HG02981 (cell line): ENCODE measurements around the gene CCNI2.

Source experiments
- ATAC-seq: cut with Tn5 transposase; IDR thresholded peaks from one replicate; pipeline ENCODE4 v1.9.1; 2021; ENCODE audit warnings: mild to moderate bottlenecking, moderate library complexity; ENCODE audit not compliant: unreplicated experiment

The CCNI2 gene

DNA sequence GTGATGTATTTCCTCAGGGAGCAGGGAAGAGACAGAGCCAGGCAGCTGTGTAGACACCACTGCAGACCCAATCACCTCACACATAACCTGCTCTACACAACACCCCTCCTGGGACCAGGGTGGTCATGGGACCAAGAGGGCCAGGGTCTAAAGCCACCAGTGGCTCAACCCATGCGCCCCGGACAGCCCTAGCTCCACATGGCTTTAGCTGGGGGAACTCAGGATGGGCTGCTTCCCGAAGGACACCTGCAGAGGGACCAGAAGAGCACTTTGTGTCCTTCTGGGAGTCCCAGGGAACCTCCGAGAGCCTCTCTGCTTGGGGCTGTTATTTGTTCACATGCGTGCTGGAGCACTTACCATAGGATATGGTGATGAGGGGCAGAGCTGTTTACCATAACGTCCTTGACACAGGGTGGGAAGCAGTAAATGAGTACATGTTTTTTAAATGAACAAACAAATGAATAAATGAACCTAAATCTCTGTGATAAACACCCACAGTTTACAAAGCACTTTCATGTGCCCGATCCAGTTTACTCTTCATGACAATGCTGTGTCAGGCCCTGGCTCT, 17.5 kb downstream of the CCNI2 start:
- ATAC-seq, result no peak

DNA sequence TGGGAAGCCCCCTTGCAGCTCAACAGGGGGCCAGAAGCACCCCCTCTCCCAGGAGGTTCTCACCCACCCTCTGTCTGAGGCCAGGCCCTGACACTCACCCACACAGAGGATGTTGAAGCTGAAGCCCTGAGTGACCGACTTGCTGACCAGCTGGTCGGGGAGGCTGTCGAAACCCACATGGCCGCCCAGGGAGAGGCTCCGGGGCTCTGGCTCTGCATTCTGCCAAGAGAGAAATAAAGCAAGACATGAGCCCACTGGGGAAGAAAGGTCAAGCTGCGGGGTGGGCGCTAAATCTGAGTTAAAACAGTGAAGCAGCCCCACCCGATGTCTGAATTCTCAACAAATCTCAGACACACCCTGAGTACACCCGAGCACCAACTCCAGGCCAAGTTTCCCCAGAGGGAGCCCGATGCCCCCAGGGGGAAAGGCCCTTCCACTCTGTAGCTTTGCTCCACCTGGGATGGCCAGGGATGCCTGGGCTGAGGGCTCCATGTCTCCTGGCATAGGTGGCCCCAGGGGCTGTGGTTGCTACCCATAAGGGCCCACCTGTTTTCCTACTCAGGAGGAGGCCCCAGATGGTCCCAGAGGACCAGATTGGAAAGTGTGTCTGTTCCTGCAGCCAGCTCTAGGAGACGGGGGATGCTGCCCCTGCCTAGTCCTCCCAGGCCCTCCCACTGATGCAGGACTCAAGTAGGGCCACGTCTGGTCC, 18.2 kb downstream of the CCNI2 start:
- no peak for ATAC-seq

DNA sequence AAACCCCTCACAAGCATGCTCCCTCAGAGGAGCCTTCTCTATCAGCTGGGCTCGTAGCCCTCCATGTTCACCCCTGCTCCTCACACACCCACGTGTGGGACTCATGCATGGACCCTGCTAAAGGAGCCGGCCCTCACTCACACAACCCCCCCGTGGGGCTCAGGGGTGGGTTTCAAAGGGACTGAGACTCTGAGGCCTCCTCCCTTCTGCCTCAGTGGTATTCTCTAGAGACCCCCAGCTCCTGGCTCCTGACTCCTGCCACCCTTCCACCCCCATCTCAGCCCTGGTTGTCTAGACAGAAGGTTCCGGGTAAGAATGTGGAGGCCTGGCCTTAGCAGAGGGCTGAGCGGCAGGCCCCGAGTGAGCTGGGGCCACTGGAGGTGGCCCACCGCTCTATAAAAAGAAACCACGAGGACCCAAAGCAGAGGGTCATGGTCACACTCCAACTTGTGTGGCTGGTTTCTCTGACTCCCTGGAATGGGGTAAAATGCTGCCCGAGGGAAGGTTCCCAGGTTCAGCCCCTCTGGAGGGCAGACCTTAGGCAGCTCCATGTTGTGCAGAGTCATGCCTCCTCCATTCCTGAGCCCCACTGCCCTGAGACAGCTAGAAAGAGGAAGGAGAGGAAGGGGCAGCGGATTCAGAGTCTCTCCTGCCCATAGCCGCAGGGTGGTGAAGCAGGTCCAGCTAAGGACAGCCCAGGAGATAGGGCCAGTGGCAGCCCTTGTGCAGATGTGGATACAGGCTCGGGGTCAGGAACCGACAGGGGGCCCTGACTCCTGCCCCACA, 19.0 kb downstream of the CCNI2 start:
- ATAC-seq, result no peak

DNA sequence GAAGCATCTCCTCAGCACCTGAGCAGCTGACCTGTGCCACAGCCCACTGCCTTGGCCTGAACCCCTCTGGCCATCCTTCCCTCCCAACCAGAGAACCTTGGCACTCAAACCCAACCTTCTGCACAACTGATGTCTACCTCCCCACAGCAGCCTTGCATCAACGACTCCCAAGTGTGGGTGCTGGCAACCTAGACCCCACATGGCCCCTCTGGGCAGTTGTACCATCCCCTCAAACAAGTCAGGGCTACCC, 19.5 kb downstream of the CCNI2 start:
- no peak for ATAC-seq

DNA sequence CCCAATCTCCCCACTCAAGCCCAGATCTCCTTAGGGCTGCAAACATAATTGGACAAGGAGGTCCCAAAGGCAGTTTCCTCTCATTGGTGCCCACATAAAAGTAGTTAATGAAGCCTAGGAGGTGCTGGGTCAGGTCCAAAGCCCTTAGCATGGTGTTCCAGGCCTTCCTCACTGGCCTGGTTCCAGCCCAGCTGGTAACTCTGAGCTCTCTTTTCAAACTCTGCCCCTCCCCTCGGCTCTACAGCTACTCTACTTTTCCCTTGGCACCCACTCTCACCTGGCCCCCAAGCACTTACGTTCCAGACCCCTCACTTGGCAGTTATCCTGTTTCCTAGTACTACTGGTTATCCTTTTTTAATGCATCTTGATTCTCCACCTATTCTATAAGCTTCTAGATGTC, 19.9 kb downstream of the CCNI2 start:
- ATAC-seq, result no peak

DNA sequence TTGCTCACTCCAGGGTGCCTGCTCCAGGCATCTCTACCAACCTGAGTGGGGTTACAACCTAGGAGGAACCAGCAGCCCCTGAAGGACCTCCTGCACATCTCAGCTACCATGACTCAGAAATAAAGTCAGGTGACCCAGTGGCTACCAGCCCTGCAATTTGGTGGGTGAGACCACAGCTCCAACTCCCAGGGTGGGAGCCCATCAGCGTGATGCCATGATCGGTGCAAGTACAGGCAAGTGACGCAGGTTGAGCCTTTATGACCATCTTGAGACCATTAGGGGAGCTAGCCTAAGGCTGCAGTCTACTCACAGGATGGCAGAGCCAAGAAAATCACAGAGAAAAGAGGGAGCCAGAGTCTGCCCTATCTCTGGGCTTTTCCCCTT, 21.3 kb downstream of the CCNI2 start:
- ATAC-seq, result no peak

DNA sequence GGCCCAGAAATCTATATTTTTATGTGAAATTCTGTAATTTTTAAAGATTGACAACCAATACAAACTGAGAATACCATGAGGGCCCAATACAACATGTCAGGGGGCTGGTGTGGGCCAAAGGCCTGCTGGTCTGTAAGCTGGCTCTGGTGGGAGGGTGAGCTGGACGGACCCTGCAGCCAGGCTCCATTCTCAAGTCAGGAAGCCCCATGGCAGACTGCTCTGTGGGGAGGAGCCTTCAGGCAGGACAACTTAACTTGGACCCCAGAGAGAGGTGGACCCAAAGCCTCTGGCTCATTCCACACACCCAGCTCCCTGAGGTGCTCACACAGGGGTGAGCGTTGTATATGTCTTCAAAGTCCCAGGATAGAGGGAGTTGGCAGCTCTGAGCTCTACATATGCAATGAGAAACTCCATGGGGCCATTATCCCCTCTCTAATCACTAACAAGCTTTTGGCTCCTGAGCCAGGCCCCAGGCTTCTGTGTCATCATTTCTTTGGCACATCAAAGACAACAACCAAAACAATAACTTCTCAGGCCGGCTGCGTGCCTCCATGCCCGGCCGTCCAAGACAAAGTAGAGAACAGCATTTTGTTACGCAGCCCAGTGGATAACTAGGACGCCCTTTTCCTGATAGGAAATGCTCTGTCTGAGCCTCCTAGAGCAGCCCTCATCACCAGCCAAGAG, 23.4 kb downstream of the CCNI2 start:
- no peak for ATAC-seq

DNA sequence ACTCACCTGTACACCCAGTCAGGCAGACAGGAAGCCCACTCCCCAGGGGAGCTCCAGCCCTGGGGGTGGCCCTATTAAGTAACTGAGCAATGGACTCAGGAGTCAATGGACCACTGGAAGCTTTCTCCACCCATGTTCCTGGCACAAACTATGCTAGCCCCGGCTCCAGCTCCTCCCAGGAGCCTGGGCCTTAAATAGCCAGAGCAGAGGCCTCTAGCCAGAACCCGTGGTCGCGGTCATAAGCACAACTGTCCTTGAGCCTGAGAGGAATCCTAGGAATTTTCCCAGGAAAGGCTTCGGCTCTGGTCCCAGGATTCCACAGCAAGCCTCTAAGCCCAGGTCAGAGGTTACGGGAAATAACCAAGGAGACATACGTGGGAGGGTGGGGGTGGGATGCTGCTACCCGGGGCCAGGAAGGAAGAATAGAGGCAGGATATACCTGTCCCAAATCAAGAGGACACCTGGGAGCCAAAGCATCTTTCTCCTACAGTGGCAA, 24.3 kb downstream of the CCNI2 start:
- ATAC-seq, result no peak

DNA sequence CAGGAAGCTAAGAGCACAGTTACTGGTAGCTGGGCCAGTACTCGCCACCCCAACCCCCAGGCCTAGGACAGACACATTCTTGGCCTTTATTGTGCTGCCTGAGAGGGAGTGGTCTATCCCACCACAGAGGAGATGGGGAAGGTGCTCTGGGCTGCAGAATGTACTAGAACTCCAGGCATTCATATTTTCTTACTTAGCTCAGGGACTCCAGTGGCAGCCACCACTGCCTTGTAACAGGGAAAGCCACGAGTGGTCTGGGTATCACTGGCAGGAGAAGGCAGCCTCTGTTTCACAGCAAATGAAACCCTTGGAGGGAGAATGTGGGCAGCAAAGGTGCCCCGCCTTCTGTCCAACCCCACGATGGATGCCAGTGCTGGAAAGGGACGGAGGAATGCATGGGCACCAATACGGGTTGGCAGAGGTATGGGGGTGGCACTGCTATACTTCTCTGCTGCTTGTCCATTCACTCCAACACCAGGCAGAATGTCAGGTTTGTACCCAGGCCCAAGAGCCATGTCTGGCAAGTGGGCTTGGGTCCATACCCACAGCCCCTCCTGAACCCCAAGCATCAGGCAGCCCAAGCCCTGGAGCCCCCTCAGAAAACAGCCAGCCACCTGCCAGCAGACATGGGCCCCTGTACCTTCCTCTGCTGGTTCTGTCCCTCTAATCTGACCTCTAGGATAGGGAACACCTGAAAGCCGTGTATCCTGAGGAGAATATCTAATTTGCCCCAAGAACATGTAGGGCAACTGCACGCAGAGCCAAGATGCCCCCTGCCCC, 25.3 kb downstream of the CCNI2 start:
- no peak for ATAC-seq

DNA sequence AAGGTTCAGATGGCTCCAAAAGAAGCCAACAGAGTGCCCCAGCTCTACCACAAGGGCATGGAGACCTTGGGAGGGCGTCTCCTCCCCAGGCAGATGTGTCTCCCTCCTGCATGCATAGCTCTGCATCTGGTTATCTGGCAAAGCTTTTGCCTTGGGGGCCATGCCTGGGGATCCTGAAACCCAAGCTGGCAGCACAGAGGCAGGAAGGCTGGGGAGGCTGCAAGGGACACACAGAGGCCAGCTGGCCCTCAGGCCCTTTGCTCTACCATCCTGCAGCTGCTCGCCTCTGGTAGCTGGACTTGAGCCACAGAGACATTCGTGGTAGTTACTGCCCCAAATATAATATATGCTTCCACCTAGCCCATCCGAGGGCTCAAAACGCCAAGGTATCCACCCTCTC, 25.9 kb downstream of the CCNI2 start:
- ATAC-seq, result no peak

DNA sequence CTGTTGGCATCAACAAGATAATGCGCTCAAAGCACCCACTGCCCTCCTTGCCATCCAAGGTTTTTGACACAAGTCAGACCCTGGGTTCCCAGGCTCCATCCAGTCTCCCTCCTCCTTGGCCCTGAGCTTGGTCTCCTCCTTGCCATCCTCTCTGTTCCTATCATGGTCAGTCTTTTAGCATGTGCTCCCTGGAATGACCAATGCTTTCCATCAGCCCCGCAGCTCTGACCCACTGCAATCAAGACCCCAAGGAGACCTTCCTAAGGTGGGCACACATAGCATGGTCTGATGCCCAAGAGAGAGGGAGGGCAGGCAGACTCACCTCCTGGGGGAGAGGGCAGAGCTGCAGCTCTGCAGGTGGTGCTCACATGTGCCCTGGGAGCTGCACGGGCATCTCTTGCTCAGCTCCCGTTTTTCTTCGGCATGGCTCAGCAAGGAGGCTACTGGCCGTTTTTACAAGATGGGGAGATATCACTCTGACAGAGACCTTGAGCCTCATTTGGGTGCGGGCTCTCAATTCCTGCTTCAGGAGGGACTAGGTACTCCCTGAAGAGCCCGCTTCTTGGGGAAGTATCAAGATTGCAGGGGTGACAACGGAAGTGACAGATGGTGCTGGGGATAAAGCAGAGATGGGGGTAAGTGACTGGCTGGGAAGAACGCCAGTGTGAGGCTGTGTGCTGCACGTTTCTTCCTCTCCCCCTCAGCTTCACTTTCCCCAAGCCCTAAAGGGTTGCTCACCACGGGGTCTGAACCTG, 26.6 kb downstream of the CCNI2 start:
- no peak for ATAC-seq

DNA sequence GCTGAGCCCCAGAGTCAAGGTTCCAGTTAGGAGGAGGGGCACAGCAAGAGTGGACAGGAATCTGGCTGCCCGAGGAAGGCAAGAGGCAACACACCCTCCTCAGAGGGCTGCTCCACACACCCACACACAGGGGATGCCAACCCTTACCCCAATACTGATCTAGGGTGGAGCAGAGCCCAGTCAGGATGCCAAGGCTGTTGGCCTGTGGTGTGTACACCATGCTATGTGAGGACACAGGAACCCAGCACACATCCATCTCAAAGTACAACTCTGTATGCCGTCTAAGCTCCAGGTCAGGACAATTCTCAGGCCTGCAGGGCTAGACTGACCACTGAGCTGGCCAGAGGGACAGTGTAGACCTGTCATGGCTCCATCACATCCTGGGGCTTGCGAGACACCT, 27.2 kb downstream of the CCNI2 start:
- ATAC-seq, result no peak

DNA sequence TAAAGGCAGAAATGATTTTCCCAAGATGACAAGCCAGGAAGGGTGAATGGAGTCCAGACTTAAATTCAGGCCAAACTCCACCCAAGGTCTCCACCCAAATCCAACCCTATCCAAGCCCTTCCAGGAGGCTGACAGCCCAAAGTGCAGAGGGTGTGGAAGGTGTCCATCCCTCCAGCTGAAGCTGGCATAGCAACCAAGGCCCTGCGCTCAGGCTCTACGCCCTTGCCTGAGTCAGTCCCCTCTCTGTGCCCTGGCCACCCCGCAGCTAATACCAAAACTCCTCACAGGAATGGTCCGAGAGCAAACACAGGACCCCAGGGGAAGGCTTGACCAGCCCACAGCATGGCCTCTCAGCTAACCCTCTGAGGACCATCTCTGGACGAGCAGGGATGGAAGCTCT, 27.7 kb downstream of the CCNI2 start:
- ATAC-seq, result no peak

DNA sequence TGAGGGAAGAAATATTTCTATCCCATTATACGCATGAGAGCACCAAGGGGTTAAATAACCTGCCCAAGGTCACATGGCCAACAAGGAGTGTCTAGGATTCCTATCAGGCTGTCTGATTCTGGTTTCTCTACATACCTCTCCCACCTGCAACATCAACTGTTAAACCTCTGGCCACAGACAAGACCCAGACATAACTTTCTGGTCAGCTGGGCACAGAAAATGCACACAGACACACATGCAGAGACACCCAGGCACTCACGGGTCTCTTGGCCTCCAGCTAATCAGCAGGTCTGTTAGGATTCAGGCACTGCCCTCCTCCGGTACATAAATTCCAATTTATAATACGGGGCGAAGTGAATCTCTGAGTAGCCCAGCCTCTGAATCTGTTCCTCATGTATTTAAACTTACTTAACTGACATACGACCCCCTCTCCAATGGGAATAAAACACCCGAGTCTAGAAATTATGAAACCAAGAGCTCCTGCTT, 28.3 kb downstream of the CCNI2 start:
- no peak for ATAC-seq

DNA sequence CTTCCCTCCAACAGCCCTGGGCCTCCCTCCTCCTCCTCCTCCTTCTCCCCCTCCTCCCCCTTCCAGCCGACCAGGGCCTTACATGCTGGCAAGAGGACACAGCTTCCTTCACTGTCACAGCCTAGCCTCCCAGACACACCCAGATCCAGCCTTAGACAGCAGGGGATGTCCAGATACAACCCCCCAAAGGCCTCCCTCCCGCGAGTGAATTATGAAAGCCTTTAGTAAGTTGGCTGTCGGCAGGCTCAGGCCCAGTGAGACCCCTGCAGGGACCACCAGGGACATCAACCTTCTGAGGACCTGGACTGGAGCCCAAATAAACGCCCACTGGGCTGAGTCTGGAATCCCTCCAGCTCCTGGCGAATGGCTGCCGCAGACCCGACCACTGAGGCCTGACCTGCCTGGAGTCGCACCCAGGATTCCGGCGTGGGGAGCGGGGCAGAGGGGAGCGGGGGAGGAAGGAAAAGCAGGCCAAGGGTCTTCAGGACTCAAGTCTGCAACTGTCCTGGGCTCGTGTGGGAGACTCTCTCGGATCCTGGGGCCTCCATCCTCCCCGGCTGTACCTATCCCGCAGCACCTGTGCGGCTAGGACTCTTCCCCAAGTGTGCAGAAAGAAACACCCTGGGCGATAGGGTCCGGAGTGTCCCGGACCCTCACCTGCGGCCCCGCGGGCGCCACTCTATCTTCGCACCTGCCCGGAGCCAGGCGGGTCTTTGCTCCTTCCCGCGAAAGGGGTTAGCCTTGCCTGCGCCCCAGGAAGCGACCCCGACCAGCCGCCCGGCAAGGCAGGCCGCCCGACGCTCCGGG, 29.1 kb downstream of the CCNI2 start:
- peak; percentile 24 for ATAC-seq

DNA sequence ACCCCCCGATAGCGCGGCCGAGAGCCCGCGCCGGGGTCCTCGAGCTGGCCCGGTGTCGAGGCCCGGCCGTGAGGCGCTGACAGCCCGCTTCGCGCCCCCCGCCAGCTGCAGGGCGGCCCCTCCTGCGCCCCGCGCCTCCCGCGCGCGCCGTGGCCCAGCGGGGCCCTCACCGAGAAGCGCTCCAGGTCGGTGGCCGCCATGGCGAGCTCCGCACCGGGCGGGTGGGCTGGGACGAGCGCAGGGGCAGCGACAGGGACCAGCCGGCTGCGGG, 29.6 kb downstream of the CCNI2 start:
- ATAC-seq, result no peak

DNA sequence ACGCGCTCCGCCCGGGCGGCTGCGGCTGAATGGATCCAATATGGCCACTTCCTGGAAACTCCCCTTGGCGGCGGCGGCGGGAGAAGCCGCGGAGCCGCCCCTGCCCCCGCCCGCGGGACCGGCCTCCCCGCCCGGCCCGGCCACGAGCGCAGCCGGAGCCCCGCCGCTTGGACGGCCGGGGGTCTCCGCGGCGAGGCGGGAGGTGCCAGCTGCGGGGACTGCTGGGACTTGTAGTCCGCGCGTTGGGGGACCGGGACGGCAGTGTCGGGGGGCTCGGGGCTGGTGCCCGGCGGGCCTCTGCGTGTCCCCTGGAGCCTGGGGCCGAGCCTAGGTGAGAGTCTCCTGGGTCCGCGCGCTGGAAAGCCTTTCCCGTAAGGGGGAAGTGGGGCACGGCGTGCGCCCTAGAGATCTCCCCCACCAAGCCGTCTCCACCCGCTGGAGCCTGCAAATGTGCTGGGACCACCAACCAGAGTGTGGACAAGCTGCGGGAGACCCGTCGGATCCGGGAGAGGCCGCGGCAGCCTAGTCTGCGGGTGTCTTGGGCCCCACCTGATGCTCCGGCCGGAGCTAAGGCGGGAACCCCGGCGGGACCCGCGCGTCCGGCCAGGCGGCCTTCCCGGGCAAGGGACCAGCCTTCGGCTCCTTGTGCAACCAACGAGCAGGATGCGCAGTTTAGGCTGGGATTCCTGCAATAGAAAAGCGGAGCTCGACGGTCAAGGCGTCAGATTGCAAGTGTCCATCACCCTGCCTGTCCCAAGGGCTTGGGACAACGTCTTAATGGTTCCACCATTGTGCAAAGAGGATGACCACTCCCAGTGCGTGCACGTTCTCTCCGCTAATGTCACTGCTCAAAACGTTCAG, 30.2 kb downstream of the CCNI2 start, which contains the start of gene SEPTIN8:
Gene SEPTIN8 (minus strand): TSS at position 31 of the 861 bp plus-strand sequence. CDS start 102 bp downstream, outside the sequence.
- peak; percentile 52 for ATAC-seq

DNA sequence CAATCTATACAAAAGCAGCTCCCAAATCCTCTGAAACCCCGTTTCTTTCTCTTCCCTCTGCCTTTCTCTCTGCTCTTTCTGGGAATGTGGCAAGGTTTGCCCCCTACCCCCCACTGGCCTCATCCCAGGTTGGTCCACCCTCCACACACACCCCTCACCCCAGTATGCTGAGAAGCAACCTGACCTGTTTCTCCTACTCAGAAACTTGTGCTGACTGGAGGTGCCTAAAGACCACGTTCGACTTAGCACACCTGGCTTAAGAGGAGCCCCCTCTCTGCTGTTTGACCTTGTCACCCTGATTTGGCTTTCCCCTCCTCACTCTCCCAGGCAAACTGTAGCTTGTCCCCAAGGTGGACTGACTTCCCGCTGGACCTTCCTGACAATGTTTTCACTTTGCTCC, 30.9 kb downstream of the CCNI2 start:
- ATAC-seq, result no peak

DNA sequence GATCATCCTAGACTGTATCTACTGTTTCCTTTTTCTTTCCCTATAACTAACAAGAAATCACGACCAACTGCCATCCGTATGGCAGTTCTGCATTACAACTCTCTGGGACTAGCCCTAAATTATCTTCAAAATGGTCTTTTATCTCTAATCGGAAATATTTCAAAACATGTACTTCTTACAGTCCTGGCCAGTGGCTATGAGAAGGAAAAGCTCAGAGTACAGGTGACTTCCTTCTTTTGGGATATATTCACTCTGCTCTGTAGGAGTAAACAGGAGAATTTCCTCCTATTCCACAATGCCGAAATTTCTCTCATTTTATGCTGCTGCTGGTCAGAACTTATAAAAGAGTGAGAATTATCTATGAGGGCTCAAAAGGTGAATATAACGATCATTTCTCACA, 31.6 kb downstream of the CCNI2 start:
- no peak for ATAC-seq
